Measurements from ENCODE around the gene GRK7.

Gene GRK7, protein sequence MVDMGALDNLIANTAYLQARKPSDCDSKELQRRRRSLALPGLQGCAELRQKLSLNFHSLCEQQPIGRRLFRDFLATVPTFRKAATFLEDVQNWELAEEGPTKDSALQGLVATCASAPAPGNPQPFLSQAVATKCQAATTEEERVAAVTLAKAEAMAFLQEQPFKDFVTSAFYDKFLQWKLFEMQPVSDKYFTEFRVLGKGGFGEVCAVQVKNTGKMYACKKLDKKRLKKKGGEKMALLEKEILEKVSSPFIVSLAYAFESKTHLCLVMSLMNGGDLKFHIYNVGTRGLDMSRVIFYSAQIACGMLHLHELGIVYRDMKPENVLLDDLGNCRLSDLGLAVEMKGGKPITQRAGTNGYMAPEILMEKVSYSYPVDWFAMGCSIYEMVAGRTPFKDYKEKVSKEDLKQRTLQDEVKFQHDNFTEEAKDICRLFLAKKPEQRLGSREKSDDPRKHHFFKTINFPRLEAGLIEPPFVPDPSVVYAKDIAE (N-terminal part only)

DNA sequence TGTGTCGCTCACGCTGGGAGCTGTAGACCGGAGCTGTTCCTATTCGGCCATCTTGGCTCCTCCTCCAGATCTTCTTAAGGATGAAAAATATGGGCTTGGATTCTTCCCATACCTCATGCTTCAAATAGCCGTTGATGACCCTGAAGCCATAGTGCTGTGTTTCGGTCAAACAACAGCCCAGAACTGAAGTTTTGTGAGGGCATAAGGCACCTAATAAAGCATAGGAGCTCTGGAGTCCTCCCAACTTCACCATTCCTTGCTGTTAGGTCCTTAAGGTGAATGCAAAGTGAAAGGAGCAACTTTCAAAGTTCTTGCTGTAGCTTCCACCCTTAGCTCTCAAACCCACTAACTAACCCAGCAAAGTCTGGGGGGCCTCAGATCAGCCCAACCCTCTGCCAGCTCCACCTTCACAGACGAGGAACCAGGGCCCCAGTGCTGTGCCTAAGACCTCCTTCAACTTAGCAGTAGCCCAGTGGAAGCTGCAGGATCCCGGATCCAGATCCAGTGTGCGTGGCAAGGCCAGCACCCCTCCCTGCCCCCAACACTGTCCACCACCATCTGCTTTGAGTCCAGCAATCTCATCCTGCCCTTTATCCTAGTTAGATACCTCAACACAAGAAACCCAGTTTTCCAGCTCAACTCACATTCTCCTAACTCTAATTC is at the start of gene GRK7:
GRK7 (plus strand) TSS at position 321 of the 663 bp plus-strand sequence. CDS start 14,877 bp downstream, outside the sequence.
- DNase-seq, result no peak

DNA sequence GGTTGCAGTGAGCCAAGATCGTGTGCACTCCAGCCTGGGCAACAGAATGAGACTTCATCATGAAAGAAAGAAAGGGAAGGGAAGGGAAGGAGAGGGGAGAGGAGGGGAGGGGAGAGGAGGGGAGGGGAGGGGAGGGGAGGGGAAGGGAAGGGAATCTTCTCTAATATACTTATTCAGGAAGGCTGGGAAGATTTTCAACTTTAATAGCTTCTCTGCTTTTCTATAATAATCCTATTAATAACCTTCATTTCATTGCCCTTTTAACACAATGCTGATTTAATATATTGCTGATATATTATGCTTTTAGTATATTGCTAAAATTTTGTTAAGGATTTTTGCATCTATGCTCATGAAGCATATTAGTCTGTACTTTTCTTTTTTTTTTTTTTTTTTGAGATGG is 48.5 kb upstream of the GRK7 start:
- DNase-seq, result no peak

GRCh38 chr3:141722081-141722480 is 41.1 kb upstream of the GRK7 start:
- no peak for DNase-seq

DNA sequence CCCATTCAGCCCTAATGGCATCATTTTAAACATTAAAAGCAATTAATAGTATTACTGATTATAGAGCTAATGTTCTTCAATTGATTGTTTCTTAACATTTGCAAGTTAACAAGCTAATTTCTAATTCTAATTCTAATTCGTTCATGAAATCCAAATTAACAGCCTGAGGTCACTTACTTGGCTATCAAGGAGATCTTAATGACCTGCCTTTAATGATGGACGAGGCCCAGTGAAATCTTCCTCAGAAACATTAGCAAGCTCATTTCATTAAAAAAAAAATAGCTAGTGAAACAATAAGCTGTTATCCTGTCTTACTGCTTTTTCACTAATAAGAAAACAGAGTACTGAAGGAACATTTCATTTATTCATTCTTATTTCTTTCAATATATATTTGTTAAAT is 40.6 kb upstream of the GRK7 start:
- DNase-seq, result no peak

DNA sequence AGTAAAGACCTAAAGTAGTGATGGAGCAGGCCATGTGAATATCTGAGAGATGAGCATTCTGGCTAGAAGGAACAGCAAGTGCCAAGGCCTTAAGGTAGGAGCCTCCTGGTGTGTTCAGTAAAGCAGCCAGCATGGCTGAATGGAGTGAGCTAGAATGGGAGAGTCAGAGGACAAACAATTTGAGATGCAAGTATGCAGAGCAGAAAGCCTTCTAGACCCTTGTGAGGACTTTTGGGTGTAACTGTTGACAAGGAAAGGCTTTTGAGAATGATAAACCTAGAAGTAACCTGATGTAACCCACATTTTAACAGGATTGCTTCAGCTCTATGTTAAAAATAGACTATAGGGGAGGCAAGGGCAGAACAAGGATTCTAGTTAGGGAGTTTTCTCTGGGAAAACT is 40.0 kb upstream of the GRK7 start:
- no peak for DNase-seq

GRCh38 chr3:141724186-141724585 is 39.0 kb upstream of the GRK7 start:
- no peak for DNase-seq

DNA sequence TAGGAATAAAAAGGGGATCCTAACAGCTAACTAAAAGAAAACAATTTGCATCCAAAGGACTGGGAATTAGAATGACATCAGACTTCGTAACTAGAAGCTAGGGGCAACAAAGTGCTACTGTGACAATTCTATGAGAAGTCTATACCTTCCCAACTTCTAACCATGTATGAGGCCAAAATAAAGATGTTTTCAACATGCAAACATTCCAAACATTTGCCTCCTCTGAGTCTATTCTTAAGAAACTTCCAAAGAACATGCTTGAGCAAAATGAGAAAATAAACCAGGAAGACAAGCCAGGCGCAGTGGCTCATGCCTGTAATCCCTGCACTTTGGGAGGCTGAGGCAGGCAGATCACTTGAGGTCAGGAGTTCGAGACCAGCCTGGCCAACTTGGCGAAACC is 38.2 kb upstream of the GRK7 start:
- no peak for DNase-seq

DNA sequence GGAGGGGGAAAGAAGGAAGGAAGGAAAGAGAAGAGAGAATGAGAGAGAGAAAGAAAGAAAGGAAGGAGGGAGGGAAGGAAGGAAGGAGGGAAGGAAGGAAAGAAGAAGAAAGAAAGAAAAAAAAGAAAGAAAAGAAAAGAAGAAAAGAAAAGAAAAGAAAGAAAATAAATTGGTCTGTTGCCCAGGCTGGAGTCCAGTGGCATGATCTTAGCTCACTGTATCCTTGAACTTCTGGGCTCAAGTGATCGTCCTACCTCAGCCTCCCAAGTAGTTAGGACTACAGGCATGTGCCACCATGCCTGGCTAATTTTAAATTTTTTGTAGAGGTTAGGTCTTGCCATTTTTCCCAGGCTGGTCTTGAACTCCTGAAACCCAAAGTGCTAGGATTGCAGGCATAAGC is 36.7 kb upstream of the GRK7 start:
- DNase-seq, result no peak

- no peak for DNase-seq
These were observed 34.8 kb upstream of the GRK7 start for GRCh38 chr3:141728355-141728892.

DNA sequence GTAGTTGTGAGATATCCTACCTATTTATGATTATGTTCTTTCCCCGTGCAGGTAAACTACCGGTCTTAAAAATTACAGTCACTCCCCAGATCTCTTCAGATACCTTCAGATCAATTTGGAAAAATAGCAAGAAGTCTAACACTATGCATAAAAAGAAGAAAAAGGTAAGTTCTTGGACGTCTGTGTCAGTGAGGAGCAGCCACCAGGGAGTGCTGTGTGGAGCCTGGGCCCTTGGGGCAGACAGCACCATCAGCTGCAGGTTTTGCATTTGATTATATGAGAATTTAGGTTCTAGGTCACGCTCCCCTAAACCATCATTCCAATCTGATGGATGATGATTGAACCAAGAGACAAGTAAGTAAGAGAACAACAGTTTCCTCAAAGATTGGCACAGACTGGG is 34.0 kb upstream of the GRK7 start:
- no peak for DNase-seq

DNA sequence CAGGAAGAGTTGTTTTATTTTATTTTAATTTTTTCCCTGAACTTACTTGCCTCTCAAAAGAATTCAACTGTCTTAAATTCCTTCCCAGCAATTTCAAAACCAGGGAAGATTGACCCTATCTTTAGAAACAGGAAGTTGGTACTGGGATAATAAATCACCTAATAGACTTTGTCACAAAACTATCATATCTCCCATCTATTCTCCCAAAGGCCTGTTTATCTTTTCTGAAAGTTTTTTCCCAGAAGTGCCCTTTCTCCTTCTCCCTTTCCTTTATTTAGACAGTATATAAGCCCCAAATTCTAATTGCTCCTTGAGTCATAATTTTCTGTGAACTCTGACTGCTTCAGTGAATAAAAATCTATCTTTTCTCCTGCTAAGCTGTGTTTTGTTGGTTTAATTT is 28.0 kb upstream of the GRK7 start:
- no peak for DNase-seq

DNA sequence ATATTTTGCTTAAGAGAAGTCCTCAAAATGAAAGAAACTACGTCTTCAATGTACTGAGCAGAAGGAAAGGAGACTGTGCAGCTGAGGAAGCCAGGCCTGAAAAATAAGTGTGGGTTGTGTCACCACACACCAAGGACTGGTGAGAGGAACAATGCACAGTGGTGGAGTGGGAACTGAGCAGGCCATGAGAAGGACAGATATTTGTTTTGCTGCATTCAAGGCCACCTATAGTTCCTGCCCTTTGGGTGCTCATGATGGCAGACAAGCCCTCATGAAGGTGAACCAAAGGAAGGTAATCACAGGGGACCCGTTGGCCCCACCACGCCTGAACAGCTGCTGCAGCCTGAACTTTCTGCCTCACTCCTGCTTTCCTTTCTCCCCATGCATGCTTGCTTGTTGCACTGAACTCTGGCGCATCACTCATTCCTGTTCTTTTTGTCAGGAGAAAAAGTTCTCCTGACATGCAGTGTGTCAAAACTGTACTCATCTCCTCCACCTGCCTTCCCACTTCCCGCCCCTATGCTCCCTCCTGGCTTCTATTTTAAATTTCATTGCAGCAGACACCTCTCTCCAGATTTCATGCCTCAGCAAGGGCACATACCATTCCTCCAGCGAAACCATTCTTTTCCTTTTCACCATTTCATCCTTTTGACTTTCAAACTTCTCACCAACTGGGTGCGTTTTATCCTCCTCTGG is 27.3 kb upstream of the GRK7 start:
- no peak for DNase-seq

- DNase-seq, result no peak
These were observed 26.1 kb upstream of the GRK7 start for GRCh38 chr3:141737093-141737492.

- no peak for DNase-seq
These were observed 25.6 kb upstream of the GRK7 start for GRCh38 chr3:141737678-141738021.

DNA sequence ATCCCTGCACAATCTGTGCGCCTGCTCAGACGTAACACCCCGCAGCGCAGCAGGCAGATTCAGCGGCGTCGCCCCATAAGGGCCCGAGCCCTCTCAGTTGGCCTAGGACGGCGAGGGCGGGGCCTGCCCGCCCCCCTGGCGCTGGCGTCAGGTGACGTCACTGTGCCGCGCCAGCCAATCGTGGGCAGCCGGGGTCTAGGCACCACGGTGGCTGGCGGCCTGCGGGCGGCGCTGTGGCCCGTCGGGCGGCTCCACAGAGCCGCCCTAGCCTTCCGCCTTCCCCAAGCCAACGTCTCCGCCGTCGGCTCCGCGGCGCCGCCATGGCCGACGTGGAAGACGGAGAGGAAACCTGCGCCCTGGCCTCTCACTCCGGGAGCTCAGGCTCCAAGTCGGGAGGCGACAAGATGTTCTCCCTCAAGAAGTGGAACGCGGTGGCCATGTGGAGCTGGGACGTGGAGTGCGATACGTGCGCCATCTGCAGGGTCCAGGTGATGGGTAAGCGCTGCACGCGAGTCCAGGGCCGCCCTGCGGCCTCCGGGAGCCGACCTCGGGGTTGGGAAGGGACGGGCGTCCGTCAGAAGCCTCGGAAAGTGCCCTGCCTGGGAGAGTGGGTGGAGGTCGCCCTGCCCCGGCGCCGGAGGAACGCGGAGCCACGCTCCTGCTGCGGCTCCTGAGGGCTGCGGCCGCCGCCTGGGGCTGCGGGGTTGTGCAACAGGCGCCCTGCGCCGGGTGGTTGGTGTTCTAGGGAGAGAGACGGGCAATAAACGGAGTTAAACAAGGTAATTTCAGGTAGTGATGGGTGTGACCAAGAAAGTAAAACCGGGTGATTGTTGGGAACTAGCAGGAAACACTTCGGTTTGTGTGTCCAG is 25.0 kb upstream of the GRK7 start, which contains the start of gene RNF7:
RNF7 (plus strand) TSS at position 277 of the 869 bp plus-strand sequence; CDS start at position 321, 44 bp downstream.
- peak; percentile 97 for DNase-seq

- no peak for DNase-seq
These were observed 24.3 kb upstream of the GRK7 start for GRCh38 chr3:141738891-141739363.

- DNase-seq, result no peak
These were observed 23.5 kb upstream of the GRK7 start for GRCh38 chr3:141739731-141740130.

GRCh38 chr3:141740349-141740748 is 22.9 kb upstream of the GRK7 start:
- DNase-seq, result no peak

- DNase-seq, result no peak
These were observed 19.9 kb upstream of the GRK7 start for GRCh38 chr3:141743305-141743704.

DNA sequence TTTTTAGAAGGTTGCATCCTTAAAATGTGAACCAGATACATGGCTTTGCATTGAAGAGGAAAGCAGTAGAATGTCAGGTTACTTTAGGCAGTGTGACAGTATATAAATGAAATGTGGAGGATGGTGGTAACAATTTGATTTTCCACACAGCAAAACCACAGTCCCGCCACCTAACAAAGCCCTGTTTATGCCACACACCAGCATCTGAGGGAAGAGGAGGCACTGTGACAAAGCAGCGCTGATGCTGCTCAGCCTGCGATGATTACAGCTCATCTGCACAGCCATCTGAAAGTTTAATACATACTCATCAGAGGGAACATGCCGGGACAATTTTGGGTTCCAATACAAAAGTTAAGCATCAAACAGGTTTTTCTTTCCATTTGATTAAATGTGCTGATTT is 16.2 kb upstream of the GRK7 start:
- no peak for DNase-seq

DNA sequence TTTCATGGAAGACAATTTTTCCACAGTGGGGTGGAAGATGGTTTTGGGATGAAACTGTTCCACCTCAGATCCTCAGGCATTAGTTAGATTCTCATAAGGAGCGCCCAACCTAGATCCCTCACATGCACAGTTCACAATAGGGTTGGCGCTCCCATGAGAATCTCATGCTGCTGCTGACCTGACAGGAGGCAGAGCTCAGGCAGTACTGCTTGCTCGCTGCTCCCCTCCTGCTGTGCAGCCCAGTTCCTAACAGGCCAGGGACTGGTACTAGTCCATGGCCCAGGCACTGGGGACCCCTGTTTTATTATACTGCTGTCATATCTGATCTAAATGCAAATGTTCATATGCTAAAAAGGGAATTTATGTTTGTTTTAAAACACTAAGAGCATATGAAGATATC is 9.8 kb upstream of the GRK7 start:
- no peak for DNase-seq

DNA sequence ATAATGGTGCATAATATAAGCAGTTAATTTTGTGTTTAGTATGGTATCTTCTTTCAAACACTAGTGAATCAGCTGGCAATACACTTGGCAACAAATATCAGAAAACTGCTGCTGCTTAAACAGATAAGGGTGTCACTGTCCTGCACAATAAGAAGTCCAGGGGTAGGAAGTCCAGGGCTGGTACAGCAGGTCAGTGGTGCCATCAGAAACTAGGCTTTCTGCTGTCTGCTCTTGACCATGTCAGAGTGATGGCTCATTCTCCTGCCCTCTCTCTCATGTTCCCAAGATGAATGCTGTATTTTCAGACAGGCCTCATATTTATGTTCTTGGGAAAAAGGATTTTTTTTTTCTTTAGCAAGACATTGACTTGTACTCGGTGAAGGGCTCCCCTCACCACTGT is 9.2 kb upstream of the GRK7 start:
- no peak for DNase-seq
